ENCODE results near the gene TMSB15B. TPM values are rescaled to one million over a fixed set of nuclear protein-coding genes. Genes with fewer than 3 reads are reported as not detected.
"Not testable (repeated sequence)": the region's sequence is repeated elsewhere in the genome, so short reads cannot be mapped to it uniquely, and the experiment has no call there.

Gene TMSB15B
- total RNA-seq: 10 to 100 TPM in 1 of 2 donors, 1 to 10 TPM in 1; 5.1 to 10.2 TPM

- H3K27ac Mint-ChIP-seq; H3K27me3 Mint-ChIP-seq; H3K36me3 Mint-ChIP-seq; H3K9me3 Mint-ChIP-seq; DNase-seq (ENCODE audit: low spot score); H3K4me3 Mint-ChIP-seq; H3K4me1 Mint-ChIP-seq (ENCODE audit: low read depth in 2 of 2): not testable (repeated sequence)
- peak; percentile 90 to 97 for ATAC-seq
These were observed at the start of gene TMSB15B for GRCh38 chrX:103962411-103963278. TSS of gene TMSB15B (plus strand) at chrX:103962627.

- ATAC-seq (peak in 1 of 2 donors; percentile 69), DNase-seq (ENCODE audit: low spot score) (no peak)
- Mint-ChIP-seq H3K4me3 (no peak overlapping the region), H3K27me3 (peaks cover 0 to 2% of the 10 kb centered on the region in 2 donors), H3K36me3 (no peaks in the 10 kb centered on the region), H3K9me3 (no peaks in the 10 kb centered on the region), H3K4me1 (ENCODE audit: low read depth in 2 of 2) (peaks cover 5 to 13% of the 10 kb centered on the region in 2 donors), H3K27ac (no peak overlapping the region)
These were observed 48.9 kb upstream of the TMSB15B start for GRCh38 chrX:103913356-103914020.

GRCh38 chrX:103918050-103918449 is 44.4 kb upstream of the TMSB15B start:
- Mint-ChIP-seq H3K4me3 (peak overlapping the region; percentile 95), H3K36me3 (no peaks in the 10 kb centered on the region), H3K9me3 (no peaks in the 10 kb centered on the region), H3K4me1 (ENCODE audit: low read depth in 2 of 2) (peaks cover 16 to 27% of the 10 kb centered on the region in 2 donors), H3K27me3 (peaks cover 0 to 2% of the 10 kb centered on the region in 2 donors), H3K27ac (peak overlapping the region; percentile 80 to 86)
- no peak for DNase-seq (ENCODE audit: low spot score)
- peak in 1 of 2 donors; percentile 56 for ATAC-seq

- peaks cover 0 to 2% of the 10 kb centered on the region in 2 donors for H3K27me3 Mint-ChIP-seq
- H3K9me3 Mint-ChIP-seq: no peaks in the 10 kb centered on the region
- DNase-seq (ENCODE audit: low spot score) (peak; percentile 64), ATAC-seq (peak; percentile 87 to 89)
- peaks cover 16 to 24% of the 10 kb centered on the region in 2 donors for H3K4me1 Mint-ChIP-seq (ENCODE audit: low read depth in 2 of 2)
- peak overlapping the region; percentile 80 to 86 for H3K27ac Mint-ChIP-seq
- no peaks in the 10 kb centered on the region for H3K36me3 Mint-ChIP-seq
- H3K4me3 Mint-ChIP-seq: peak overlapping the region; percentile 95
These were observed 43.7 kb upstream of the TMSB15B start for GRCh38 chrX:103918571-103919269.

GRCh38 chrX:103919270-103919637 is 43.2 kb upstream of the TMSB15B start:
- Mint-ChIP-seq H3K36me3 (no peaks in the 10 kb centered on the region), H3K9me3 (no peaks in the 10 kb centered on the region), H3K27ac (peak overlapping the region; percentile 80 to 86), H3K27me3 (peaks cover 0 to 2% of the 10 kb centered on the region in 2 donors), H3K4me3 (peak overlapping the region; percentile 95), H3K4me1 (ENCODE audit: low read depth in 2 of 2) (peaks cover 18 to 23% of the 10 kb centered on the region in 2 donors)
- DNase-seq (ENCODE audit: low spot score) (no peak), ATAC-seq (peak; percentile 66 to 75)

GRCh38 chrX:103920515-103920914 is 41.9 kb upstream of the TMSB15B start:
- H3K27me3 Mint-ChIP-seq; ATAC-seq; DNase-seq (ENCODE audit: low spot score); H3K4me3 Mint-ChIP-seq; H3K36me3 Mint-ChIP-seq; H3K9me3 Mint-ChIP-seq; H3K27ac Mint-ChIP-seq: not testable (repeated sequence)
- H3K4me1 Mint-ChIP-seq (ENCODE audit: low read depth in 2 of 2): peaks cover 22 to 27% of the 10 kb centered on the region in 2 donors

GRCh38 chrX:103927030-103927429 is 35.4 kb upstream of the TMSB15B start:
- no peaks in the 10 kb centered on the region for H3K9me3 Mint-ChIP-seq

GRCh38 chrX:103927633-103928032 is 34.8 kb upstream of the TMSB15B start:
- H3K27me3 Mint-ChIP-seq: peaks cover 0 to 5% of the 10 kb centered on the region in 2 donors
- ATAC-seq (no peak), DNase-seq (ENCODE audit: low spot score) (no peak)
- H3K36me3 Mint-ChIP-seq: no peaks in the 10 kb centered on the region
- no peaks in the 10 kb centered on the region for H3K9me3 Mint-ChIP-seq
- H3K4me1 Mint-ChIP-seq (ENCODE audit: low read depth in 2 of 2): peaks cover 6 to 8% of the 10 kb centered on the region in 2 donors
- H3K4me3 Mint-ChIP-seq: no peak overlapping the region
- H3K27ac Mint-ChIP-seq: no peak overlapping the region

More at GRCh38 chrX:103927030-103927429, 35.4 kb upstream of the TMSB15B start:
- H3K27ac Mint-ChIP-seq: no peak overlapping the region
- peaks cover 0 to 5% of the 10 kb centered on the region in 2 donors for H3K27me3 Mint-ChIP-seq
- no peak overlapping the region for H3K4me3 Mint-ChIP-seq
- no peak for DNase-seq (ENCODE audit: low spot score)
- no peaks in the 10 kb centered on the region for H3K36me3 Mint-ChIP-seq
- peaks cover 6 to 8% of the 10 kb centered on the region in 2 donors for H3K4me1 Mint-ChIP-seq (ENCODE audit: low read depth in 2 of 2)
- no peak for ATAC-seq

- DNase-seq (ENCODE audit: low spot score): no peak
- H3K4me3 Mint-ChIP-seq: no peak overlapping the region
- H3K36me3 Mint-ChIP-seq: no peaks in the 10 kb centered on the region
- H3K4me1 Mint-ChIP-seq (ENCODE audit: low read depth in 2 of 2): no peaks in the 10 kb centered on the region
- H3K27me3 Mint-ChIP-seq: peaks cover 0 to 2% of the 10 kb centered on the region in 2 donors
- ATAC-seq: no peak
- H3K27ac Mint-ChIP-seq: no peak overlapping the region
- H3K9me3 Mint-ChIP-seq: no peaks in the 10 kb centered on the region
These were observed 30.3 kb upstream of the TMSB15B start for GRCh38 chrX:103932133-103932532.

- DNase-seq (ENCODE audit: low spot score); H3K27ac Mint-ChIP-seq; H3K4me3 Mint-ChIP-seq; H3K36me3 Mint-ChIP-seq; H3K27me3 Mint-ChIP-seq; H3K9me3 Mint-ChIP-seq; ATAC-seq; H3K4me1 Mint-ChIP-seq (ENCODE audit: low read depth in 2 of 2): not testable (repeated sequence)
These were observed 22.2 kb upstream of the TMSB15B start for GRCh38 chrX:103940257-103940656.

GRCh38 chrX:103941201-103941975 is 21.0 kb upstream of the TMSB15B start:
- ATAC-seq (no peak), DNase-seq (ENCODE audit: low spot score) (no peak)
- no peaks in the 10 kb centered on the region for H3K36me3 Mint-ChIP-seq
- H3K4me3 Mint-ChIP-seq: no peak overlapping the region
- no peaks in the 10 kb centered on the region for H3K9me3 Mint-ChIP-seq
- peaks cover 3 to 9% of the 10 kb centered on the region in 2 donors for H3K4me1 Mint-ChIP-seq (ENCODE audit: low read depth in 2 of 2)
- H3K27me3 Mint-ChIP-seq: peaks cover 0 to 8% of the 10 kb centered on the region in 2 donors
- H3K27ac Mint-ChIP-seq: no peak overlapping the region

- ATAC-seq: no peak
These were observed 12.9 kb upstream of the TMSB15B start for GRCh38 chrX:103949506-103949905.

GRCh38 chrX:103953353-103953752 is 9.1 kb upstream of the TMSB15B start:
- no peak for ATAC-seq
- Mint-ChIP-seq H3K27me3 (peaks cover 0 to 11% of the 10 kb centered on the region in 2 donors), H3K4me1 (ENCODE audit: low read depth in 2 of 2) (no peaks in the 10 kb centered on the region), H3K9me3 (no peaks in the 10 kb centered on the region), H3K4me3 (no peak overlapping the region), H3K36me3 (no peaks in the 10 kb centered on the region), H3K27ac (no peak overlapping the region)
- DNase-seq (ENCODE audit: low spot score): no peak

More at GRCh38 chrX:103949506-103949905, 12.9 kb upstream of the TMSB15B start:
- Mint-ChIP-seq H3K4me1 (ENCODE audit: low read depth in 2 of 2) (no peaks in the 10 kb centered on the region), H3K9me3 (no peaks in the 10 kb centered on the region), H3K4me3 (no peak overlapping the region), H3K36me3 (no peaks in the 10 kb centered on the region), H3K27ac (no peak overlapping the region), H3K27me3 (no peaks in the 10 kb centered on the region)
- DNase-seq (ENCODE audit: low spot score): no peak

Data from natural killer cell treated with Interleukin-12 subunit alpha and Interleukin-12 subunit beta and Interleukin-15 and Interleukin-18, amount 100 ng/mL, for 72 hours (primary cell).